Transverse colon (tissue), 4 donors: ENCODE results near the gene GDPD2. TPM values are rescaled to one million over a fixed set of nuclear protein-coding genes. Genes with fewer than 3 reads are reported as not detected.

Experiments used
- DNase-seq: peaks from one replicate; pipeline ENCODE4 v3.0.0-alpha.2; 2019
- H3K27ac ChIP-seq, 4 donors: fragments of 200-600 bp; sonication (generic); 2 replicates each; pipeline ENCODE4 v1.5.1; 2016 to 2018; ENCODE audit warnings: inconsistent platforms in 4 of 4
- H3K27me3 ChIP-seq: fragments of 200-600 bp; sonication (generic); 2 replicates; pipeline ENCODE4 v1.5.1; 2017; ENCODE audit warnings: inconsistent platforms
- H3K36me3 ChIP-seq, 4 donors: fragments of 200-600 bp; sonication (generic); 2 replicates each; pipeline ENCODE4 v1.5.1; 2017 to 2019; ENCODE audit warnings: inconsistent platforms in 4 of 4
- H3K4me1 ChIP-seq, 4 donors: fragments of 200-600 bp; sonication (generic); 2 replicates each; pipeline ENCODE4 v1.5.1; 2017 to 2020; ENCODE audit warnings: inconsistent platforms in 4 of 4
- H3K4me3 ChIP-seq, 4 donors: fragments of 200-600 bp; sonication (generic); 1 replicate in 1 of 4; 2 replicates in 3 of 4; pipeline versions ENCODE4 v1.5.1 to v1.6.1; 2017 to 2019; ENCODE audit warnings: inconsistent platforms in 4 of 4
- H3K9me3 ChIP-seq, 2 donors: fragments of 200-600 bp; sonication (generic); 2 replicates each; pipeline ENCODE4 v1.5.1; 2017 to 2019; ENCODE audit warnings: inconsistent platforms in 2 of 2
- CTCF ChIP-seq, 5 experiments: fragments of 200-600 bp in 3 of 5; fragments of 450-650 bp in 2 of 5; sonication (generic) in 3 of 5; IDR thresholded peaks; 1 replicate in 2 of 5; 2 replicates in 3 of 5; pipeline ENCODE4 v1.5.1; 2016 to 2017; ENCODE audit warnings: antibody characterized with exemption in 5 of 5, inconsistent platforms in 3 of 5, mild to moderate bottlenecking in 2 of 5, moderate library complexity in 1 of 5
- EP300 ChIP-seq: sonication (generic); formaldehyde crosslinking; IDR thresholded peaks from one replicate; pipeline ENCODE4 v1.6.1; 2017; ENCODE audit warnings: antibody characterized with exemption, low read depth
- POLR2A ChIP-seq: fragments of 450-650 bp; IDR thresholded peaks from one replicate; pipeline ENCODE4 v1.6.1; 2016; ENCODE audit warnings: antibody characterized with exemption, mild to moderate bottlenecking, moderate library complexity
- POLR2AphosphoS5 ChIP-seq, 3 donors: sonication (generic); formaldehyde crosslinking; IDR thresholded peaks; one replicate each; pipeline ENCODE4 v1.6.1; 2016; ENCODE audit warnings: antibody characterized with exemption in 3 of 3
- WGBS, 2 donors: methylation state at CpG; one replicate each; pipeline ENCODE4 v1.1.5; 2018; ENCODE audit warnings: low coverage in 1 of 2; 5-methylcytosine and 5-hydroxymethylcytosine counted together
- in situ Hi-C, 4 donors: fragments of 200-750 bp; cut with MboI; loops; one replicate each; pipeline versions ENCODE4 v1.15.0 to v1.15.1; 2017; ENCODE audit warnings: low sequenced_read_pairs in 3 of 4, low pct_ligation_motif_present in 1 of 4, low pct_unique_long_range_greater_than_20kb in 1 of 4
- intact Hi-C: fragments of 100-400 bp; cut with DNase I; formaldehyde crosslinking; loops from one replicate; pipeline ENCODE4 v1.15.1; 2023; ENCODE audit warnings: low total_unique reads
- total RNA-seq, 4 donors: library from RNA; depleted of rRNA; stranded (reverse); fragments of >200 nt; gene quantifications; one replicate each; pipeline ENCODE4 v1.1.0, GENCODE V29; 2016

The GDPD2 gene
- total RNA-seq, 4 donors from 2014 or later, result 1.6 to 68.1 (median 31.2) TPM

GRCh38 chrX:70405003-70405402 lies 18.1 kb upstream of the GDPD2 start:
- Histone ChIP-seq H3K4me1 (no peaks in the 10 kb centered on the region), H3K27ac (no peak overlapping the region), H3K27me3 (no peaks in the 10 kb centered on the region), H3K4me3 (no peak overlapping the region), H3K36me3 (no peaks in the 10 kb centered on the region), H3K9me3 (no peaks in the 10 kb centered on the region)
- no peak for DNase-seq
- no peak for TF ChIP-seq CTCF (IDR thresholded peaks at IDR 0.05)
- no peak for TF ChIP-seq EP300
- no peak for TF ChIP-seq POLR2AphosphoS5 (IDR thresholded peaks at IDR 0.05)
- TF ChIP-seq POLR2A, result no peak
- WGBS, 2 donors, result 100% methylated on average over 1 of the region's 1 CpG; no CpG with 5 or more reads in 1 of the 2 donors
- in situ Hi-C loops (loop anchor here in 1 of 4 donors (25.0 kb wide), 1 partner anchor 257 kb away; no protein-coding TSS in a partner anchor), intact Hi-C loops (no loop called here)

- no peak for DNase-seq
- H3K4me1 ChIP-seq, result no peaks in the 10 kb centered on the region
- H3K36me3 ChIP-seq, result no peaks in the 10 kb centered on the region
- TF ChIP-seq POLR2AphosphoS5 (IDR thresholded peaks at IDR 0.05), result no peak
- TF ChIP-seq CTCF (IDR thresholded peaks at IDR 0.05), result no peak
- no peak for TF ChIP-seq POLR2A
- no peak for TF ChIP-seq EP300
- intact Hi-C loops (no loop called here), in situ Hi-C loops (loop anchor here in 1 of 4 donors (25.0 kb wide), 1 partner anchor 251 kb away; no protein-coding TSS in a partner anchor)
- 67 to 83% methylated on average over 2 of the region's 2 CpGs for WGBS, 2 donors
- H3K27me3 ChIP-seq, result no peaks in the 10 kb centered on the region
- no peaks in the 10 kb centered on the region for H3K9me3 ChIP-seq
- H3K27ac ChIP-seq, result no peak overlapping the region
- no peak overlapping the region for H3K4me3 ChIP-seq
These were observed 12.2 kb upstream of the GDPD2 start for GRCh38 chrX:70410921-70411320.

- intact Hi-C loops, result no loop called here
- TF ChIP-seq POLR2AphosphoS5 (IDR thresholded peaks at IDR 0.05) (no peak), CTCF (IDR thresholded peaks at IDR 0.05) (no peak), EP300 (no peak)
- WGBS, 2 donors, result 94% methylated on average over 3 of the region's 3 CpGs; no CpG with 5 or more reads in 1 of the 2 donors
These were observed 11.6 kb upstream of the GDPD2 start for GRCh38 chrX:70411475-70411874.

GRCh38 chrX:70421618-70422017 lies 1.5 kb upstream of the GDPD2 start:
- WGBS, 2 donors, result 44% methylated on average over 2 of the region's 2 CpGs; no CpG with 5 or more reads in 1 of the 2 donors
- Histone ChIP-seq H3K27ac (no peak overlapping the region), H3K36me3 (no peaks in the 10 kb centered on the region), H3K27me3 (no peaks in the 10 kb centered on the region), H3K4me1 (no peaks in the 10 kb centered on the region), H3K9me3 (no peaks in the 10 kb centered on the region), H3K4me3 (no peak overlapping the region)
- no peak for TF ChIP-seq CTCF (IDR thresholded peaks at IDR 0.05)
- no peak for TF ChIP-seq EP300
- no peak for TF ChIP-seq POLR2AphosphoS5 (IDR thresholded peaks at IDR 0.05)
- TF ChIP-seq POLR2A, result no peak
- DNase-seq, result no peak
- in situ Hi-C loops (loop anchor here in 1 of 4 donors (25.0 kb wide), 1 partner anchor 241 kb away; no protein-coding TSS in a partner anchor), intact Hi-C loops (no loop called here)

More at GRCh38 chrX:70411475-70411874, 11.6 kb upstream of the GDPD2 start:
- Histone ChIP-seq H3K9me3 (no peaks in the 10 kb centered on the region), H3K4me3 (no peak overlapping the region), H3K27ac (no peak overlapping the region), H3K27me3 (no peaks in the 10 kb centered on the region), H3K36me3 (no peaks in the 10 kb centered on the region), H3K4me1 (no peaks in the 10 kb centered on the region)
- in situ Hi-C loops, result loop anchor here in 1 of 4 donors (25.0 kb wide), 1 partner anchor 251 kb away; no protein-coding TSS in a partner anchor
- DNase-seq, result no peak
